ENCODE data around the gene PREX1. TPM values are rescaled to one million over a fixed set of nuclear protein-coding genes. Genes with fewer than 3 reads are reported as not detected.
"Not testable (repeated sequence)": the region's sequence is repeated elsewhere in the genome, so short reads cannot be mapped to it uniquely, and the experiment has no call there.

PREX1 gene
- total and polyA plus RNA-seq, 7 experiments from 2014 or later = 2.9 to 143 (median 48.6) TPM

DNA sequence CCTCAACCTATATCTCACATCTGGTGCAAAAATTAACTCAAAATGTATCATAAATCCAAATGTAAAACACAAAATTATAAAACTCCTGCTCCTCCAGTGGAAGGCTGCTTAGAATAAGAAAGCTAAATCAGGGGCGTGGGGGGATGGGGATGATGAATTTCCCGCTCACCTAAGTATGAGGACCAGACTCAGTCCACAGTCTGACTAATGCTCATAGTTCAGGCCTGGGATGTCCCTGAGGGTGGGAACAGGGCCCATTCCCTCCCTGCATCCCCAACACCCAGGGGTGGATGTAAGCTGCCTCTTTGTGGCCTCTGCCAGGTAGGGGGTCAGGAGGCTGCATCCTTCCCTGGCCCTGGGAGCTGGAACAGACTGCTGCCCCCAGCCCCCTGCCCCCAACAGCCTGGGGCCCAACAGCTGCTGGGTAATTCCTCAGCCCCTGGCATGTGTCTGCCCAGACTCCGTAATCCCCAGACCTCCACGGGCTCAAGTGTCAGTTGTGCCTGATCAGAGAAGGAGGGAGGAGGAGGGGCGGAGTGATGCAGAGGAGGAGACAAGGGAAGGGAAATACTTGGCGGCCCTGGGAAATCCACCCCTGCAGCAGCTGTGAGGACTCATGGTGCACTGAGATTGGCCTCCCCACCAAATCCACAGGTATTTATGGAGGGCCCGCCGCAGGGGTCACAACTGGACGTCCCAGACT lies 224.5 kb downstream of the PREX1 start:
- Histone ChIP-seq H3K4me1 (ENCODE audit: control insufficient read depth in 2 of 2, insufficient read depth in 2 of 2, low read length in 2 of 2) (no peaks in the 10 kb centered on the region), H3K4me3 (ENCODE audit: low read length) (no peak overlapping the region), H3K27ac (ENCODE audit: low read depth, low read length) (no peak overlapping the region), H3K9me3 (ENCODE audit: control insufficient read depth in 2 of 3, low read length in 3 of 3) (no peaks in the 10 kb centered on the region), H3K36me3 (ENCODE audit: control insufficient read depth in 2 of 3, insufficient read depth in 3 of 3, low read length in 3 of 3) (no peaks in the 10 kb centered on the region), H3K27me3 (ENCODE audit: control insufficient read depth in 2 of 2, insufficient read depth in 2 of 2, low read length in 2 of 2) (no peaks in the 10 kb centered on the region)
- no peaks in the 10 kb centered on the region for H3K36me3 Mint-ChIP-seq
- no peak overlapping the region for H3K4me3 Mint-ChIP-seq
- H3K4me1 Mint-ChIP-seq = no peaks in the 10 kb centered on the region
- ChIA-PET CTCF (no interaction called here), POLR2A (no interaction called here)
- DNase-seq = no peak
- H3K27ac Mint-ChIP-seq = no peak overlapping the region
- no peak for ATAC-seq
- intact Hi-C loops (cut with micrococcal nuclease) = no loop called here
- peaks cover 0 to 14% (median 0%) of the 10 kb centered on the region in 5 donors for H3K27me3 Mint-ChIP-seq
- no peaks in the 10 kb centered on the region for H3K9me3 Mint-ChIP-seq

DNA sequence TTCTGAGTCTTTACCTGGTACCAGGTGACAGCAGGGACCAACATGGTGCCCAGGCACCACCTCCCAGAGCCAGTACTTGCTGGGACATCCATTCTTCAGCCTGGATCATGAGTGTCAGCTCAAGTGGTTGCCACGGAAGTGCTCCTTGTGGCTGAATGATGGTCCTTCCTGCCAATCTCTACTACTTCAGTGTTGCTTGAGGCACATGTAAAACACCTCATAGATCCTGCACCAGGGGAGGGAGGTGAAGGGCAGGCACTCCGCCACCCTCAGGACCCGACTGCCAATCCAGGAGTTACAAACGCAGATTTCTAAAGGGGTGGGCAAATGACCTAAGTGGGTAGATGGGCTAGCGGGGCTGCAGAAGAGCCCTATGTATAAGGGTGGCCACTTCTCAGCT lies 226.0 kb downstream of the PREX1 start:
- Mint-ChIP-seq H3K9me3 (peaks cover 0 to under 1% (median 0%) of the 10 kb centered on the region in 11 donors), H3K36me3 (no peaks in the 10 kb centered on the region), H3K4me1 (no peaks in the 10 kb centered on the region), H3K27me3 (peaks cover 0 to 14% (median 1%) of the 10 kb centered on the region in 5 donors), H3K27ac (no peak overlapping the region), H3K4me3 (no peak overlapping the region)
- DNase-seq = no peak
- Histone ChIP-seq H3K27me3 (ENCODE audit: control insufficient read depth in 2 of 2, insufficient read depth in 2 of 2, low read length in 2 of 2) (no peaks in the 10 kb centered on the region), H3K4me1 (ENCODE audit: control insufficient read depth in 2 of 2, insufficient read depth in 2 of 2, low read length in 2 of 2) (no peaks in the 10 kb centered on the region), H3K9me3 (ENCODE audit: control insufficient read depth in 2 of 3, low read length in 3 of 3) (no peaks in the 10 kb centered on the region), H3K27ac (ENCODE audit: low read depth, low read length) (no peak overlapping the region), H3K36me3 (ENCODE audit: control insufficient read depth in 2 of 3, insufficient read depth in 3 of 3, low read length in 3 of 3) (no peaks in the 10 kb centered on the region), H3K4me3 (ENCODE audit: low read length) (no peak overlapping the region)
- CTCF ChIA-PET = no interaction called here
- intact Hi-C loops (cut with micrococcal nuclease) = no loop called here
- ATAC-seq = no peak
- POLR2A ChIA-PET = no interaction called here

GRCh38 chr20:48600470-48600945 lies 227.3 kb downstream of the PREX1 start:
- intact Hi-C loops (cut with micrococcal nuclease) = no loop called here
- ChIA-PET CTCF (no interaction called here), POLR2A (no interaction called here)

DNA sequence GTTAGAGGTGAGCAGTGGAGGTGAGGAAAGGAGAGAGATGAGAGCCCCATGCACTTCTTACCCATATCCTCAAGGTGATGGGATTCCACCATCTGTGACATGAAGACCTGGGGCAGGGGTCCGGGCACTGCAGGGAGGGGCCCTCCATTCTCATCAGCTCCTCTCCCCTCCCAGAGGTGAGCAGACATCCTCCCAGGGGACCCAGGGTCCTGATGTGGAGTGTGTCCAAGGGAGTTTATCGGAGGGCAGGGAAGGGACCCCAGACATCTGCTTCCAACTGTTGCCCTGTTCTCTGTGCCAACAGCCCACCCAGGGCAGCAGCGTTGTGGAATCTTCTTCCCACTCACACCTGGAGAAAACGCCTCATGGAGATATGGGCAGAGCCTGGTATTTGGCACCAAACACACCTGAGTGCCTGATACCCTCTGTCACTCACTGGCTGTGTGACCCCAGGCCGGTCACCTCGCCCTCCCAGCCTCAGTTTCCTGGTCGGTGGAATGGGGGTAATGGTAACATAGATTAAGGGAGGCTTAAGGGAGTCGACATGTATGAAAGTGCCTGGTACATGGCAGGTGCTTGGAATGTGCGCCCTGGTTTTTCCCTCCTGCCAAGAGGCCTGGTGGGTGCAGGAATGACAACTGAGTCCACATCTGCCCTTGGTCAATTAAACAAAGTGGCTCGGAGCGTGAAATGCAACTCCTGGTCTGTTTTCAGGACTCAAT lies 227.9 kb downstream of the PREX1 start:
- no peak overlapping the region for H3K4me3 ChIP-seq (ENCODE audit: low read length)
- H3K27ac ChIP-seq (ENCODE audit: low read depth, low read length) = no peak overlapping the region
- peaks cover 0 to 7% (median 0%) of the 10 kb centered on the region in 11 donors for H3K9me3 Mint-ChIP-seq
- H3K4me1 ChIP-seq (ENCODE audit: control insufficient read depth in 2 of 2, insufficient read depth in 2 of 2, low read length in 2 of 2) = no peaks in the 10 kb centered on the region
- ChIA-PET CTCF (no interaction called here), POLR2A (no interaction called here)
- no peaks in the 10 kb centered on the region for H3K4me1 Mint-ChIP-seq
- H3K4me3 Mint-ChIP-seq = no peak overlapping the region
- no peaks in the 10 kb centered on the region for H3K36me3 ChIP-seq (ENCODE audit: control insufficient read depth in 2 of 3, insufficient read depth in 3 of 3, low read length in 3 of 3)
- H3K27me3 ChIP-seq (ENCODE audit: control insufficient read depth in 2 of 2, insufficient read depth in 2 of 2, low read length in 2 of 2) = no peaks in the 10 kb centered on the region
- no peaks in the 10 kb centered on the region for H3K36me3 Mint-ChIP-seq
- peaks cover 0 to 3% (median 0%) of the 10 kb centered on the region in 3 experiments for H3K9me3 ChIP-seq (ENCODE audit: control insufficient read depth in 2 of 3, low read length in 3 of 3)
- ATAC-seq (no peak), DNase-seq (no peak)
- intact Hi-C loops (cut with micrococcal nuclease) = no loop called here
- H3K27ac Mint-ChIP-seq = no peak overlapping the region
- H3K27me3 Mint-ChIP-seq = peaks cover 0 to 12% (median 3%) of the 10 kb centered on the region in 5 donors

More at GRCh38 chr20:48600470-48600945, 227.3 kb downstream of the PREX1 start:
- Mint-ChIP-seq H3K27me3 (peaks cover 0 to 14% (median 3%) of the 10 kb centered on the region in 5 donors), H3K4me1 (no peaks in the 10 kb centered on the region), H3K36me3 (no peaks in the 10 kb centered on the region), H3K4me3 (no peak overlapping the region), H3K27ac (no peak overlapping the region), H3K9me3 (peaks cover 0 to 7% (median 0%) of the 10 kb centered on the region in 11 donors)
- Histone ChIP-seq H3K9me3 (ENCODE audit: control insufficient read depth in 2 of 3, low read length in 3 of 3) (peaks cover 0 to 3% (median 0%) of the 10 kb centered on the region in 3 experiments), H3K4me3 (ENCODE audit: low read length) (no peak overlapping the region), H3K27me3 (ENCODE audit: control insufficient read depth in 2 of 2, insufficient read depth in 2 of 2, low read length in 2 of 2) (no peaks in the 10 kb centered on the region), H3K36me3 (ENCODE audit: control insufficient read depth in 2 of 3, insufficient read depth in 3 of 3, low read length in 3 of 3) (no peaks in the 10 kb centered on the region), H3K27ac (ENCODE audit: low read depth, low read length) (no peak overlapping the region), H3K4me1 (ENCODE audit: control insufficient read depth in 2 of 2, insufficient read depth in 2 of 2, low read length in 2 of 2) (no peaks in the 10 kb centered on the region)
- ATAC-seq = no peak
- no peak for DNase-seq

GRCh38 chr20:48599106-48599747 lies 228.6 kb downstream of the PREX1 start:
- H3K9me3 ChIP-seq (ENCODE audit: control insufficient read depth in 2 of 3, low read length in 3 of 3) = peaks cover 0 to 3% (median 0%) of the 10 kb centered on the region in 3 experiments
- H3K4me3 Mint-ChIP-seq = no peak overlapping the region
- H3K4me1 Mint-ChIP-seq = no peaks in the 10 kb centered on the region
- H3K27me3 Mint-ChIP-seq = peaks cover 0 to 10% (median 3%) of the 10 kb centered on the region in 5 donors
- H3K27ac ChIP-seq (ENCODE audit: low read depth, low read length) = no peak overlapping the region
- H3K27ac Mint-ChIP-seq = no peak overlapping the region
- H3K36me3 ChIP-seq (ENCODE audit: control insufficient read depth in 2 of 3, insufficient read depth in 3 of 3, low read length in 3 of 3) = no peaks in the 10 kb centered on the region
- H3K36me3 Mint-ChIP-seq = no peaks in the 10 kb centered on the region
- no peak overlapping the region for H3K4me3 ChIP-seq (ENCODE audit: low read length)
- no peaks in the 10 kb centered on the region for H3K27me3 ChIP-seq (ENCODE audit: control insufficient read depth in 2 of 2, insufficient read depth in 2 of 2, low read length in 2 of 2)
- H3K4me1 ChIP-seq (ENCODE audit: control insufficient read depth in 2 of 2, insufficient read depth in 2 of 2, low read length in 2 of 2) = no peaks in the 10 kb centered on the region
- DNase-seq = no peak
- intact Hi-C loops (cut with micrococcal nuclease) = no loop called here
- CTCF ChIA-PET = no interaction called here
- ATAC-seq = no peak
- POLR2A ChIA-PET = no interaction called here
- H3K9me3 Mint-ChIP-seq = peaks cover 0 to 7% (median 0%) of the 10 kb centered on the region in 11 donors

- H3K4me3 ChIP-seq (ENCODE audit: low read length); H3K27me3 ChIP-seq (ENCODE audit: control insufficient read depth in 2 of 2, insufficient read depth in 2 of 2, low read length in 2 of 2); H3K36me3 Mint-ChIP-seq; H3K4me1 ChIP-seq (ENCODE audit: control insufficient read depth in 2 of 2, insufficient read depth in 2 of 2, low read length in 2 of 2); H3K4me1 Mint-ChIP-seq; DNase-seq; CTCF ChIA-PET; H3K4me3 Mint-ChIP-seq; H3K27ac ChIP-seq (ENCODE audit: low read depth, low read length); H3K36me3 ChIP-seq (ENCODE audit: control insufficient read depth in 2 of 3, insufficient read depth in 3 of 3, low read length in 3 of 3); POLR2A ChIA-PET; H3K9me3 ChIP-seq (ENCODE audit: control insufficient read depth in 2 of 3, low read length in 3 of 3); H3K9me3 Mint-ChIP-seq; intact Hi-C loops (cut with micrococcal nuclease); ATAC-seq: not testable (repeated sequence)
- H3K27me3 Mint-ChIP-seq = peaks cover 0 to 10% (median 6%) of the 10 kb centered on the region in 5 donors
- H3K27ac Mint-ChIP-seq = peak overlapping the region in 1 of 9 donors; percentile 37
Measured at GRCh38 chr20:48598303-48598941, 229.4 kb downstream of the PREX1 start.
